ENCODE results near the gene SORCS3.
"Not testable (repeated sequence)": the region's sequence is repeated elsewhere in the genome, so short reads cannot be mapped to it uniquely, and the experiment has no call there.

SORCS3 gene

GRCh38 chr10:104694074-104694473, 53.0 kb downstream of the SORCS3 start:
- DNase-seq = no peak

- DNase-seq = not testable (repeated sequence)
Measured at GRCh38 chr10:104703262-104703661, 62.2 kb downstream of the SORCS3 start.

GRCh38 chr10:104706886-104707285, 65.8 kb downstream of the SORCS3 start:
- no peak for DNase-seq

- DNase-seq = no peak
Measured at GRCh38 chr10:104707602-104708459, 66.7 kb downstream of the SORCS3 start.

GRCh38 chr10:104711302-104711721, 70.2 kb downstream of the SORCS3 start:
- no peak for DNase-seq

GRCh38 chr10:104730593-104730992, 89.5 kb downstream of the SORCS3 start:
- not testable (repeated sequence) for DNase-seq

- DNase-seq = no peak
Measured at GRCh38 chr10:104731192-104731591, 90.1 kb downstream of the SORCS3 start.

- no peak for DNase-seq
Measured at GRCh38 chr10:104732222-104732621, 91.1 kb downstream of the SORCS3 start.

GRCh38 chr10:104734433-104734832, 93.3 kb downstream of the SORCS3 start:
- no peak for DNase-seq

- DNase-seq = no peak
Measured at GRCh38 chr10:104735036-104735756, 94.1 kb downstream of the SORCS3 start.

- DNase-seq = no peak
Measured at GRCh38 chr10:104735757-104736391, 94.8 kb downstream of the SORCS3 start.

GRCh38 chr10:104741127-104741526, 100.0 kb downstream of the SORCS3 start:
- no peak for DNase-seq

- DNase-seq = no peak
Measured at GRCh38 chr10:104744052-104744451, 103.0 kb downstream of the SORCS3 start.

- DNase-seq = no peak
Measured at GRCh38 chr10:104750291-104750690, 109.2 kb downstream of the SORCS3 start.

GRCh38 chr10:104762793-104763192, 121.7 kb downstream of the SORCS3 start:
- no peak for DNase-seq

GRCh38 chr10:104766341-104766740, 125.3 kb downstream of the SORCS3 start:
- no peak for DNase-seq

- no peak for DNase-seq
Measured at GRCh38 chr10:104767282-104767681, 126.2 kb downstream of the SORCS3 start.

- no peak for DNase-seq
Measured at GRCh38 chr10:104767745-104768144, 126.7 kb downstream of the SORCS3 start.

- DNase-seq = no peak
Measured at GRCh38 chr10:104773105-104773504, 132.0 kb downstream of the SORCS3 start.

- DNase-seq = no peak
Measured at GRCh38 chr10:104774234-104774633, 133.1 kb downstream of the SORCS3 start.

GRCh38 chr10:104777086-104777799, 136.2 kb downstream of the SORCS3 start:
- no peak for DNase-seq

- no peak for DNase-seq
Measured at GRCh38 chr10:104778371-104778770, 137.3 kb downstream of the SORCS3 start.

- no peak for DNase-seq
Measured at GRCh38 chr10:104779701-104780100, 138.6 kb downstream of the SORCS3 start.

Data from NCI-H1092 (cell line).